Measurements from ENCODE around the gene SPEF1. TPM values are rescaled to one million over a fixed set of nuclear protein-coding genes. Genes with fewer than 3 reads are reported as not detected.
A peak's percentile ranks its signal among the peaks of the same experiment; 100 is the strongest.
"Not testable (repeated sequence)": the region's sequence is repeated elsewhere in the genome, so short reads cannot be mapped to it uniquely, and the experiment has no call there.

The SPEF1 gene, protein sequence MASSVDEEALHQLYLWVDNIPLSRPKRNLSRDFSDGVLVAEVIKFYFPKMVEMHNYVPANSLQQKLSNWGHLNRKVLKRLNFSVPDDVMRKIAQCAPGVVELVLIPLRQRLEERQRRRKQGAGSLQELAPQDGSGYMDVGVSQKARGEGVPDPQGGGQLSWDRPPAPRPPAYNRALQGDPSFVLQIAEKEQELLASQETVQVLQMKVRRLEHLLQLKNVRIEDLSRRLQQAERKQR
- total RNA-seq (not detected), polyA plus RNA-seq (under 1 TPM in 2 of 3 donors, not detected in 1; 0.06 to 0.11 TPM)
- long read RNA-seq, donor 1 = 0 reads
- long read RNA-seq, donor 2 = 0 reads

DNA sequence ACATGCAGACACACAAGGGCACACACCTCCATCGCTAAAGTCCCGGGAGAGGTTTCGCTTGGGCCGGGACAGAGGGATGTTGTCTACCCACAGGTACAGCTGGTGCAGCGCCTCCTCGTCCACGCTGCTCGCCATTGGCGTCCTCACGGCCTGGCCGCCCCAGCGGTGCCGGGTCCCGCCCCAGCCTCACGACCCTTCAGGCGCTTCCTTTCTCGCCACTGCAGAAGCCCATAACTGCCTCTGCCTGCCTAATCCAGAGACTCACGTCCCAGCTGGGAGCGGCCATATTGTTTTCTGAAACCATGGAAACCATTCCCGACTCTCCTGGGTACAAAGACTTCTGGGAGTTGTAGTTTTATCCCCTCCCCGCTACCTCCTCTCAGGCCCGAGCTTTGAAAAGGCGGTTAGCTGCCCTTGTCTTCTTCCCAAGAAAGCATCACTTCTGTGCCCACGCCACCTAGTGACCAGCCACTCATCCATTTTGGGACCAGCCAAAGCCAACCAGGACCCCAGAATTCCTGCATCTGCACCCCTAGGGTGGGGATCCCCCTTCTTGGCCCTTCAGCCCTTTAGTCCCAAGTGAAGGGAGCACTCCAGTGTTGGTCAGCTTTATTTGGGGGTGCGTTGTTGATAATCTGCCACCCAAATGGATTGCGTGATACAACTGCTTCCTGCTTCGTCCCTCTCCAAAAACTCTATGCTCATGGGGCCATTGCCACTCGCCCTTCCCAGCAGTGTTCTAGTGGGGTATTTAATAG, at the start of gene SPEF1:
Gene SPEF1, minus strand, starts transcription at position 296 of the 758 bp plus-strand sequence. Its CDS starts 161 bp downstream, at position 135.
- Histone ChIP-seq H3K4me1 (peaks cover 30 to 87% (median 65%) of the 10 kb centered on the region in 6 donors), H3K27ac (peak within 1 kb of the TSS in 5 of 8 donors; percentile 23 to 56 (median 34)), H3K27me3 (replicated peaks in 1 of 7) (peaks cover 0 to 20% (median 0%) of the 10 kb centered on the region in 7 donors), H3K4me3 (peak within 1 kb of the TSS in 5 of 8 donors; percentile 20 to 61 (median 32)), H3K36me3 (peaks cover 0 to 24% (median 0%) of the 10 kb centered on the region in 6 donors), H3K9me3 (no peaks in the 10 kb centered on the region)
- WGBS, 5 donors = 16 to 21% (median 17%) methylated on average over 17 to 28 of the region's 28 CpGs
- DNase-seq = peak; percentile 85
- intact Hi-C loops (cut with DNase I; ENCODE audit: low total_unique reads) = no loop called here
- TF ChIP-seq, protein P1, sequence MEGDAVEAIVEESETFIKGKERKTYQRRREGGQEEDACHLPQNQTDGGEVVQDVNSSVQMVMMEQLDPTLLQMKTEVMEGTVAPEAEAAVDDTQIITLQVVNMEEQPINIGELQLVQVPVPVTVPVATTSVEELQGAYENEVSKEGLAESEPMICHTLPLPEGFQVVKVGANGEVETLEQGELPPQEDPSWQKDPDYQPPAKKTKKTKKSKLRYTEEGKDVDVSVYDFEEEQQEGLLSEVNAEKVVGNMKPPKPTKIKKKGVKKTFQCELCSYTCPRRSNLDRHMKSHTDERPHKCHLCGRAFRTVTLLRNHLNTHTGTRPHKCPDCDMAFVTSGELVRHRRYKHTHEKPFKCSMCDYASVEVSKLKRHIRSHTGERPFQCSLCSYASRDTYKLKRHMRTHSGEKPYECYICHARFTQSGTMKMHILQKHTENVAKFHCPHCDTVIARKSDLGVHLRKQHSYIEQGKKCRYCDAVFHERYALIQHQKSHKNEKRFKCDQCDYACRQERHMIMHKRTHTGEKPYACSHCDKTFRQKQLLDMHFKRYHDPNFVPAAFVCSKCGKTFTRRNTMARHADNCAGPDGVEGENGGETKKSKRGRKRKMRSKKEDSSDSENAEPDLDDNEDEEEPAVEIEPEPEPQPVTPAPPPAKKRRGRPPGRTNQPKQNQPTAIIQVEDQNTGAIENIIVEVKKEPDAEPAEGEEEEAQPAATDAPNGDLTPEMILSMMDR (IDR thresholded peaks at IDR 0.05 in 8 of 11, conservative IDR thresholded peaks at IDR 0.05 in 3 of 11) = peak in 8 of 11 experiments; percentile 36 to 56 (median 42)
- TF ChIP-seq POLR2AphosphoS5 (IDR thresholded peaks at IDR 0.05) (peak; percentile 46 to 75 (median 68)), POLR2A (IDR thresholded peaks at IDR 0.05) (no peak)

DNA sequence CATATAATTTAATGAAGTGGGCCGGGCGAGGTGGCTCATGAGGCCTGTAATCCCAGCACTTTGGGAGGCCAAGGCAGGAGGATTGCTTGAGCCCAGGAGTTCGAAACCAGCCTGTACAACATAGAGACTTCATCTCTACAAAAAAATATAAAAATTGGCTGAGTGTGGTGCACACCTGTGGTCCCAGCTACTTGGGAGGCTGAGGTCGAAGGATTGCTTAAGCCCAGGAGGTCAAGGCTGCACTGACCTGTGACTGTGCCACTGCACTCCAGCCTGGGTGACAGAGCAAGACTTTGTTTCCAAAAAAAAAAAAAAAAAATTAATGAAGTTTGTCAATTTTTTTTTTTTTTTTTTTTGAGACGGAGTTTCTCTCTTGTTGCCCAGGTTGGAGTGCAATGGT, 48.6 kb upstream of the SPEF1 start:
- intact Hi-C loops (cut with DNase I; ENCODE audit: low total_unique reads); H3K27ac ChIP-seq; H3K4me3 ChIP-seq; H3K27me3 ChIP-seq (replicated peaks in 1 of 7); DNase-seq; H3K9me3 ChIP-seq: not testable (repeated sequence)
- Histone ChIP-seq H3K36me3 (peaks cover 0 to 40% (median 14%) of the 10 kb centered on the region in 6 donors), H3K4me1 (peaks cover 0 to 10% (median 0%) of the 10 kb centered on the region in 6 donors)
- WGBS, 5 donors = 76 to 97% (median 92%) methylated on average over 4 to 5 of the region's 5 CpGs

DNA sequence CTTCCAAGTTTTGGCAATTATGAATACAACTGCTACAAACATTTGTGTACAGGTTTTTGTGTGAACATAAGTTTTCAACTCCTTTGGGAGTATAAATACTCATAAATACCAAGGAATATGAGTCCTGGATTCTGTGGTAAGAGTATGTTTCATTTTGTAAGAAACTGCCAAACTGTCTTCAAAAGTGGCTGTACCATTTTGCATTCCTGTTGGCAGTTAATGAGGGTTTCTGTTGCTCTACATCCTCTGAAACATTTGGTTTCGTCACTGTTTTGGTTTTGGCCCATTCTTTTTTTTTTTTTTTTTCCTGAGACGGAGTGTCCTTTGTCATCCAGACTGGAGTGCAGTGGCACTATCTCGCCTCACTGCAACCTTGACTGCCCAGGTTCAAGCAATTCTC, 47.5 kb upstream of the SPEF1 start:
- no peak overlapping the region for H3K4me3 ChIP-seq
- H3K27me3 ChIP-seq (replicated peaks in 1 of 7) = no peaks in the 10 kb centered on the region
- peaks cover 0 to 21% (median 5%) of the 10 kb centered on the region in 6 donors for H3K4me1 ChIP-seq
- H3K27ac ChIP-seq = no peak overlapping the region
- WGBS, 5 donors = 53 to 85% (median 81%) methylated on average over 3 of the region's 3 CpGs
- intact Hi-C loops (cut with DNase I; ENCODE audit: low total_unique reads) = no loop called here
- TF ChIP-seq POLR2A (IDR thresholded peaks at IDR 0.05) = no peak
- no peak for TF ChIP-seq POLR2AphosphoS5 (IDR thresholded peaks at IDR 0.05)
- TF ChIP-seq, protein P1 (IDR thresholded peaks at IDR 0.05 in 8 of 11, conservative IDR thresholded peaks at IDR 0.05 in 3 of 11) = no peak
- DNase-seq = no peak
- H3K9me3 ChIP-seq = no peaks in the 10 kb centered on the region
- peaks cover 0 to 51% (median 24%) of the 10 kb centered on the region in 6 donors for H3K36me3 ChIP-seq

DNA sequence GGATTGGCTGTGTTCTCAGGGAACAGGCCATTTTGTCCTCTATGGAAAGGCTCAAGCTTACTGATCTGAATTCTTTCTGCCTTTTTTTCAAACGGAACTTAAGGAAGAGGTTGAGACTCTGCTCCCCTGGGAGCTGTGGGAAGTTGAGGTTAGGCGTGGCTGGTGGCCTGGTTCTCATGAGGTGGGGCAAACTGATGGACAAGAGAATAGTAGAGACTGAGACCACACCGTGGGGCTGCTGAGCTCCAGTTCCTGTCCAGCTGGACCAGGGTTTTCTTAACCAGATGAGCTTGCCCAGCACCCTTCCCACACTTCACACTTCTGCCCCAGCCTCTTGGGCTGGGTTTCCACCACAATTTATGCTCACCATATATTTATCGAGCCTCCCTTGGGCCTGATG, 45.2 kb upstream of the SPEF1 start:
- DNase-seq = no peak
- Histone ChIP-seq H3K27ac (no peak overlapping the region), H3K4me3 (no peak overlapping the region), H3K4me1 (peaks cover 2 to 36% (median 8%) of the 10 kb centered on the region in 6 donors), H3K9me3 (no peaks in the 10 kb centered on the region), H3K27me3 (replicated peaks in 1 of 7) (no peaks in the 10 kb centered on the region), H3K36me3 (peaks cover 0 to 71% (median 39%) of the 10 kb centered on the region in 6 donors)
- 57 to 65% (median 58%) methylated on average over 4 of the region's 4 CpGs for WGBS, 5 donors
- TF ChIP-seq POLR2AphosphoS5 (IDR thresholded peaks at IDR 0.05) (no peak), POLR2A (IDR thresholded peaks at IDR 0.05) (no peak)
- TF ChIP-seq, protein P1 (IDR thresholded peaks at IDR 0.05 in 8 of 11, conservative IDR thresholded peaks at IDR 0.05 in 3 of 11) = no peak
- intact Hi-C loops (cut with DNase I; ENCODE audit: low total_unique reads) = no loop called here
